ENCODE data around the gene ACTR3C.
A peak's percentile ranks its signal among the peaks of the same experiment; 100 is the strongest.

Gene ACTR3C

DNA sequence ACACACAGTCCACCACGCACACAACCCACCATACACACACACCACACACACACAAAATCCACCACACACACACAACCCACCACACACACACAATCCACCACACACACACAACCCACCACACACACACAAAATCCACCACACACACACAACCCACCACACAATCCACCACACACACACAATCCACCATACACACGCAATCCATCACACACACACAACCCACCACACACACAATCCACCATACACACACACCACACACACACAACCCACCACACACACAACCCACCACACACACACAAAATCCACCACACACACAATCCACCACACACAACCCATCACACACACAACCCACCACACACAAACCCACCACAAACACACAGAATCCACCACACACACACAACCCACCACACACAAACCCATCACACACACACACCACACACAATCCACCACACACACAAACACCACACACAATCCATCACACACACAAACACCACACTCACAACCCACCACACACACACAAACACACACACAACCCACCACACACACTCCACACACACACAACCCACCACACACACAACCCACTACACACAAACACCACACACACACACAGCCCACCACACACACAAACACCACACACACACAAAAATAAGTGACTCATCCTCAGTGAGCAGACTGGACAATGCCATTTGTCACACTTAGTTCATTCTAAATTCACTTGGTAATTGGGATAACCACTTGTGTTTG, 36.4 kb upstream of the ACTR3C start:
- DNase-seq, result no peak

DNA sequence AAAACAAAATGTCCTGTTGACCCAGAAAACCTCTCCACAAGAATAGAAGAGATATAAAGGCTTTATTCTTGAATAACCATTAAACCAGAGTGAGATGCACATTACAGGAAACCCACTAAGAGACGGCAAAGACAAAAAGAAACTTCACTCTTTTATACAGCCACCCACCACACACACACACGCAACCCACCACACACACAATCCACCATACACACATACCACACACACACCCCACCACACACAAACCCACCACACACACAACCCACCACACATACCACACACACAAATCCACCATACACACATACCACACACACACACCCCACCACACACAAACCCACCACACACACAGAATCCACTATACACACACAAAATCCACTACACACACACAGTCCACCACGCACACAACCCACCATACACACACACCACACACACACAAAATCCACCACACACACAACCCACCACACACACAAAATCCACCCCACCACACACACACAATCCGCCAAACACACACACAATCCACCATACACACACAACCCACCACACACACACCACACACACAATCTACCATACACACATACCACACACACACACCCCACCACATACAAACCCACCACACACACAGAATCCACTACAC, 35.8 kb upstream of the ACTR3C start:
- no peak for DNase-seq

DNA sequence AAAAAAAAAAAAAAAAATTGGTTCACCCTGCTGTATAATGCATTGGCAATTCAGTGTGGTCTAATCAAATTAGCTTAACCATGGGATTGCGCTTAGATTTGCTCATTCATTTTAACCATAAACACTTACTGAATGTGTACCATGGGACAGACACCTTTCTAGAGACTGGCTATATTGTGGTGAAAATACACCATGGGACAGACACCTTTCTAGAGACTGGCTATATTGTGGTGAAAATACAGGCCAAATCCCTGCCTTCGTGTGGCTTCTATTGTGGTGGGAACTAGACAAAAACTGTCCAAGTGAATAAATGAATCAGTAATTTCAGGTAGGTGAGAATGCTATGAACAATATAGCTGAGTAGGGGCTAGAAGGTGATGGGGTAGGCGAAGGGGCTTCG, 35.1 kb upstream of the ACTR3C start:
- no peak for DNase-seq

DNA sequence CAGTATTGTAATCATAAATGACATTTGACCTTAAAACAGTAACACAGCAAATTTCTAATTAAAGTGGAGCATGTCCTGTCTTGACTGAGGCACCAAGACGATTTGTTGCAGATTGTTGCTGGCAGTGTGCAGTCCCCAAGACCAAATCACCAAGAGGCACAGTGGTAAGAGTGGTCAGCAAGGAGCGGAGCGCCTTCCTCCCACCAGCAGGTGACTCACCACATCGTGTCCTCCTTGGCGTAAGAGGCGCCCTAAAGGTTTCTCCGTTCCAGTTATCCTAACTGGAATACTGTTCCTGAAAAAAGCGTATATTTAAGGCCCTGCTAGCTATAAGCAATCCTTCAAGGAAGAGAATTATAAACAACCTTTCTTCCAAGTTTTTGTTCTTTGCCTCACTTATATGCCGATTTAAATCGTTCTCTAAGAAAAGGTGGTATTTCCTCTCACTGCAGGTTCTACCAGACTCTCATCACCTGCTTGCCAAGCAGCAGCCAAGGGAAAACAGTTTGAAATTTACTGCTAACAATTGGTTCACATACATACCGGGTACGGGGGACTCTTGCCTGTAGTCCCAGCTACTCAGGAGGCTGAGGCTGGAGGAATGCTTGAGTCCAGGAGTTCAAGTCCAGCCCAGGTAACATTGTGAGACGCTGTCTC, 34.6 kb upstream of the ACTR3C start:
- no peak for DNase-seq

DNA sequence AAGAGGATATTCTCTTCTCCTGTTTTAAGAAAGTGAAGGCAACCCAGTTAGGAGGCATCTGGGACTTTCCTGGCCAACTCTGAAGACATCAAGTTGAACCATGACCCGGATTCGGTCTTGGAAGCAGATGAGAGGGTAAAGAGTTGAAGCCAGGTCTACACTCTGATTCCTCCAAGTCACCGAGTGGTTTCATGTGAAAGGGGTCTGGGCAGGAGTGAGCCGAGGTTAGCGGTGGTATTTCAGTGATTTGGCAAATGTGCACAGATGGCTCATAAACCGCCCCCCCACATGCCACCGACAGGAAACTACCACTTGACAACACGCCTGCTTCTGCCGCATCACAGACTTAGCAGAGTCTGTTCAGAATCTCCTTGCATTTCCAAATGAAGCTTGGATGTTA, 33.9 kb upstream of the ACTR3C start:
- no peak for DNase-seq

DNA sequence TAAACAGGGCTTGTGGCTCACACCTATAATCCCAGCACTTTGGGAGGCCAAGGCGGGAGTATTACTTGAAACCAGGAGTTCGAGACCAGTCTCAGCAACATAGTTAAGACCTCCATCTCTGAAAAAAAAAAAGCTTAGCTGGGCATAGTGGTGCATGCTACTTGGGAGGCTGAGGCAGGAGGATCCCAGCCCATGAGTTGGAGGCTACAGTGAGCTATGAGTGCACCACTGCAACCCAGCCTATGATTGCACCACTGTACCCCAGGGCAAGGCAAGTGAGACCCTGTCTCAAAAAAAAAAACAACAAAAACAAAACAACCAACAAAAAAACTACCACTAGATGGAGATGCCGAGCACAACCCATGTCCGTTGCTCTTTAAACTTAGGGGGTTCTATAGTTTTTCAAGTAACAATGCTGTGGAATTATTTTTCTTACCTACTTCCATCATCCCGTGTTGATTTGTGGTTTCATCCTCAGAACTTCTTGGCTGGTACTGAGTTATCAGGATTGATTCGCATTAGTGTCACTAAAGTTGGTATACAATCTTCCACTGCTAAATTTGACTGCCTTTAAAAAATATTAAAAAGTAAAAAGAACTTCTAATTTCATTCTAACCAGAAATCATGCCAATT, 33.0 kb upstream of the ACTR3C start:
- no peak for DNase-seq

DNA sequence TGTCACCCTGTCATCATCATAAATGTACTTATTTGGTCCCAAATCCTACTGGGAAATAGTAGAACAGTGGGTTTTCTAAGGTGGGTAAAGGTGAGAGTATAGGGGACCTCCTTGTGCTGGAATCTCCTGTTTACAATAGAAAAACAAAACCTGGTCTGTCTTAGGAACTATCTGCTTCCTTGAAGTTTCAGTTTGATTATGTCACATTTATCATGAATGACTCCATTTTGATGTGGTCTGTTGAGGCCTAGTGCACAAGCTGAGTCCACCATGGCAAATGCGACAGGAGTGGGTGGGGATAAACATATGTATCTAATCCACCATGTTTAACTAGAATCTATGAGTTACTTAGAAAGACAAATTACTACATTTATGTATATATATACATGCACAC, 32.3 kb upstream of the ACTR3C start:
- no peak for DNase-seq

DNA sequence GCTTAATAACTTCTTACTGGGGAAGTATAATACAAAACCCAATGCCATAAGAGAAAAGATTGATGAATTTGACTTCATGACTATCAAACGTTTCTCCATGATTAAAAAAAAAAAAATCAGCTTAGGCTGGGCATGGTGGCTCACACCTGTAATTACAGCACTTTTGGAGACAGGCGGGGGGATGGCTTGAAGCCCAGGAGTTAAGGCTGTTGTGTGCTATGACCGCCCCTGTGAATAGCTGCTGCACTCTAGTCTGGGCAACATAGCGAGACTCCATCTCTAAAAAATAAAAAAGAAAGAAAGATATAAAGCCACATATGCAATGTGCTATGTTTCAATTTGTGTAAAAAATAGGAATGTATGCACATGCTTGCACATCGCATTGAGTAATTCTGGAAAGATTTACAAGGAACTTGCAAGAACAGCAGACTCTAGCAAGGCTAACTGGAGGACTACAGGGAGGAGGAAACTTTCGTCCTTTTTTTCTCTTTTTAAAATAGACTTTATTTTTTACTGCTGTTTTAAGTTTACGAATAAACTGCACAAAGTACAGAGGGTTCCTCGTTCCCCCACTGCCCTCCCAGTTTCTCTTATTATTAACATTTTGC, 28.3 kb upstream of the ACTR3C start:
- DNase-seq, result no peak

DNA sequence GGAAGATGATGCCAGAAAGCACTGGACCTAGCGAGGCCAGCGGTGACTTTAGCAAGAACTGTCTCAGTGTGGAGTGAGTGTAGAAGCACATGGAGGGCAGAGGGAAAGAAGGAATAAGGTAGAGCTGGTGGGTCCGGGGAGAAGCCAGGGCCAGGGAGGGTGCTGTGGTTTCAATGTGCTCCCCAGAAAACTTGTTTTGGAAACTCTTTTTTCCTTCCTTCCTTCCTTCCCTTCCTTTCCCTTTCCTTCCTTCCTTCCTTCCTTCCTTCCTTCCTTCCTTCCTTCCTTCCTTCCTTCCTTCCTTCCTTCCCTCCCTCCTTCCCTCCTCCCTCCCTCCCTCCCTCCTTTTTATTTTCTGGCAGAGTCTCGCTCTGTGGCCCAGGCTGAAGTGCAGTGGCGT, 23.6 kb upstream of the ACTR3C start:
- no peak for DNase-seq

DNA sequence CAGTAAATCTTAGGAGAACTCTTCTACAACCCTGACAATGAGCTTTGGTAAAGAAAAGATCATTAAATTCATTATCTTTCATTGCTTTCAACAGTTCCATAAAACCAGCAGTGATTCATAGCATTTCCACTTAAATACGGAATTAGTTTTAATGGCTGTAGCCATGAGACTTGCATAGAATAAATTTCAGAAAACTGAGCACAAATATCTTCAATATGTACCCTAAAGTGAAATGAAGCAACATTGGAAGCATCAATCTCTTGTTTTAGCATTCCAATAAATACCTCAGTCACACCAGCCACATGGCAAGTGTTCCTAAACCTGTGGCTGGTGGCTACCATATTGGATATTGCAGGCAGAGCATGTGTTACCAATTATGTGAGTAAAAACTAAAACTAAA, 21.7 kb upstream of the ACTR3C start:
- no peak for DNase-seq

DNA sequence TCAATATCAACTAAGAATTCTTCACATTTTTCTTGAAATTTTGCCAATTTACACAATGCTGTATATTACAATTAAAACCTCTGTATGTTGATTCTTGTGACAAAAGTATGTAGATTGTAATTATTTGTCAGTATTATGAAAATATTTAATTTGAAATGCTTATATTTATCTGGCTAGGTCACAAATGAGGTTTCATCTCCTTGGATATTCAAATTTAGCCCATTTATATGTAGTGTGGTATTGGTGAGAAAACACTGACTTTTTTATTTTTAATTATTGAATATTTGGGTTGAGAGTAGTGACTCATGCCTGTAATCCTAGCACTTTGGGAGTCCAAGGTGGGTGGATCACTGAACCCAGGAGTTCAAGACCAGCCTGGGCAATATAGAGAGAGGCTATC, 21.0 kb upstream of the ACTR3C start:
- DNase-seq, result no peak

DNA sequence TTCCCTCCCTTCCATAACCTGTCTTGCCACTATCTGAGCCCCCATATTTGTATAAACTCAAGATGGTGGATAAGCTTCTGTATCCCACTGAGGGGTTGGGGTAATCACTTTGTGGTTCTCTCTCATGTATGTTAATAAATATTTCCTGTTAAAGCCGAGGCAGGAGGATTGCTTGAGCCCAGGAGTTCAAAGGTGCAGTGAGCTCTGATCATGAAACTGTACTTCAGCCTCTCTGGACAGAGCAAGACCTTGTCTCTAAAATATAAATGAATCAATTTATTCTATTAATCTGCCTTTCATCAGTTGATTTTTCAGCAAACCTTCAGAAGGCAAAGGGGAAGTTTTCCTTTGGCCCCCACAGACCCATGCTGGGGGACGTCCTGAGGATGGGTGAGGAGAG, 19.9 kb upstream of the ACTR3C start:
- DNase-seq, result no peak

DNA sequence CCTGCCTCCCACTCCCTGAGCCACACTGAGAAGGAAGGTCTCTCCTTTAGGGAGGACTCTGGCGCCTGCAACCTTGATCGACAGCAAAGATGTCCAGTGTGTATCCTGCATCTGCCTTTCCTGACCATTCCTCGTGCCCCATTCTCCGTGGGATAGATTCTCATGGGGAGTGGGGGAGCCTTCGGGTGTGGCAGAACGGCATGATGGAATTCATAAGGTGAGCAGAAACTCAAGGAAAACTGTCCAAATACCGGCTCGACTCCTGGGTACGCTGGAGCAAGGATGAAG, 18.7 kb upstream of the ACTR3C start:
- no peak for DNase-seq

DNA sequence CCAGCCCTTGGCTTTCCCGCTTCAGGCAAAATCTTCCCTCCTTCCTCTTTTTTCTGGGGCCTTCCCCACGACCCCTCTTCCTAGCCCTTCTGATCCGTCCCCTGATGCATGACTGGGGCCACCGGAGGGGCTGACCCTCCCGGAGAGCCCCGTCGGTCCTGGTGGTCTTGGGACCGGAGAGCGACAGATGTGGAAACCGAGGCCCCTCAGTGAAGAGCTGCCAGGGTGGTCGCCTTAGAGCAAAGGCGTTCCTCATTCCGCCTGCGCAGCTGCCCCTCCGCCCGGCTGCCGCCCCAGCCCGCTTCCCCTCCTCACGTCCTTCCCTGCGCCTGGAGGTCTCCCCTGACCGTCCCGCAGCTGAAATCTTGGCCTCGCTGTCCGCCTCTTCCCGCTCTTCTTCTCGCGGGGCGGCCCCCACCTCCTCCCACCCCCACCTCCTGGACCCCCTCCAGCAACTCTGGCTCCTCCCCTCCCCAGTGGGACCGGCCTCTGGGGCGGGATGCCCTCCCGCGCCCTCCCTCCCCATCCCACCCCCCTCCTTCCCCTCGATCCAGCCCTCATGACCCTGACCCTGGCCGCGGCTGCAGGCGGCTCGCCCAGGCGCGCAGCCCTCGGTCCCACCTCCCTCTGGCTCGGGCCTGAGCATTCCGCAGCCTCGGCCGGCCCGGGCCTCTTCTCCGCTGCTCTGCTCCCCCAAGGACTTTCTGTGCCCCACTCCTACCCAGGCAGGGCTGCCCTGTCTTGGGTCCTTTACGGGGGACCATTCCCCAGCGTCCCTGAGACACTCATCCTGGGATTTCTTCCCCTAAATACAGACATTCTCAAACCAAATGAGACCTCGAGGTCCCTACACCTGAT, 18.1 kb upstream of the ACTR3C start, which contains the start of gene RARRES2:
Gene RARRES2 (minus strand): TSS at position 367 of the 858 bp plus-strand sequence. CDS start 1,020 bp downstream, outside the sequence.
- DNase-seq, result peak; percentile 71

DNA sequence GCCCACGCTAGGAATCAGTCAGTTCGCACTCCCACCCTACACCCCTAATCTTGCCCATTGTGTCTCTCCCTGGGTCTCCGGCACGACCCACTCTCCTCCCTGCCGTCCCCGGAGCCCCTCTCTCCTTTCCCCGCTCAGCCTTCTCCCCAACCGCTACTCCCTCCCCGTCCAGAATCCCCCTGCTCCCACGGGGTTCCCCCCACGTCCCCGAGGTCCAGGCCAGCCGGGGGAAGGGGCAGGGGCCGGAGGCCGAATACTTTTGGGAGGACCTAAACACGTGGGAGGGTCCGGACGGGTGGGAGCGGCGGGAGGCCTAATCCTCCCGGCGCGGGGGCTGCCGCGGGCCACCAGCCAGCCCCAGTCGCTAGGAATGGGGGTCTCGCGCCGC, 17.5 kb upstream of the ACTR3C start:
- DNase-seq, result no peak

DNA sequence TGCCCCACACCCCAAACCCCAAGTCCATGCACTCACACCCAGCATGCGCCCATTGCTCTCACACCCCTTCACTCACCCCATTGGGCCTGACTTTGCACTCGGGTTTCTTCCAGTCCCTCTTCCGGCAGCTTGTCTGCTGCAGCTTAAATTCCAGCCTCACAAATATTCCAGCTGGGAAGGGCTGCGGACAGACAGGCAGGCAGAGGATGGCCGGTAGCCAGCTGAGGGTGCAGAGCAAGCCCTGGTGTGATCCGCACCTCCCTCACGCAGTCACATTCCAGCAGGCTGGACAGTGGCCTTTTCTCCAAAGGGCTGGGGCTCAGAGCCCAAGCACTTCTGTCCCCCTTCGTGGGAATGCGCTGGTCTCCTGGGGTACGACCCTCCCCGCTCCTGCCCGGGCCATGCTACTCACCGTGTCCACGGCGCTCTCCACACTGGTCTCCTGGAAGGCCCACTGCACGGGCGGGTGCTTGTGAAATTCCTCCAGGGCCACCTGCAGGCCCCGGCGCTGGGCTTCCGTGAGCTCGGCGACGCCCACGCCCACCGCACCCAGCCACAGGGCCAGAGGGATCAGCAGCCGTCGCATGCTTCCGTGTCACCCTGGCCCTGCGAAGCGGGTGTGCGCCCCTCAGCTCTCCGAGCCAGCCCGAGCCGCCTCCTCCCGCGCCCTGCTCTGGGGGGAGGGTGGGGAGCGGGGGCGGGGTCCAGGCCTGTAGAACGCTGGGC, 16.8 kb upstream of the ACTR3C start:
- DNase-seq, result peak; percentile 73

DNA sequence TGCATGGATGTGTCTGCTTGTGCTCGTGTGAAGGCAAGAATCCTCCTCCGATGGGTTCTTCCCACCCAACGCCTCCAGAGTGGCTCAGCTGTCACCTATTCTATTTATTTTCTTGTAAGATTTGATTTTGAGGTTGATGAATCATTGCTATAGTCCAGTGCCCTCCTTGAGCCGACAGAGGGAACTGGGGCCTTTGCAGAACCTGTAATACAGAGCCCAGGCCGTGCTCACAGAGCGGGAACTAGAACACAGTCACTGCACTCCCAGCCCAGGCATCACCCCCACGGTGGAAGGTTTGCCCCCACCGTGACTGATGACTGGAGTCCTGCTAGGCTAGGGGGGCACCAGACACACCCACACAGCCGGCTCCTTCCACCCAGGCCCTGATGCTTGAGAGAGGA, 16.1 kb upstream of the ACTR3C start:
- DNase-seq, result no peak

DNA sequence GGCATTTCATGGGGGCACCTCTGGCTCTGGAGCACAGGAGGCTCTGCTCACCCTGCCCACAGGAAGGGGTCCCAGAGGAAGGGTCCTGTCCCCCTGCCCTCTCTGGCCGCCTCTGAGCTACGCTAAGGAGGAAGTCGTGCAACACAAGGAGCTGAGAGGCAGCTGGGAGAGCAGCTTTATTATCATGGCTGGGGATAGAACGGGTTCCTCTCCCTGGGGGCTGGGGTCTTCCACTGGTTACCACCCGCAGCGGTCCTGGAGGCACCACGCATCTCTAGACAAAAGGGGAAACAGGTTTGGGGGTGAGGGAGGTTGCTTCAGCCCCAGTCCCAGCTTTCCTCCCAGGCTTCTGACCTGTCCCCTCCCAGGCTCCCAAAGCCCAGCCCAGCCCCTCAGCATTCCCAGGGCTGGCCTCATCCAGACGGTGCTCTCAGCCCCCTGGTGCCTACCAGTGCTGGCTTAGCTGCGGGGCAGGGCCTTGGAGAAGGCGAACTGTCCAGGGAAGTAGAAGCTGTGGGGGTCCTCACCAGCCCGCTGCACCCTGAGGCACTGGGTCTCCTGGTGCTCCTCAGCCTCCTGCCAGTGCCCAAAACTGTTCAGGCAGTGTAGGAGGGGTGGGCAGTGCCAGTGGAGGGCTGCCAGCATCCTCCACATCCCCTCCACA, 15.0 kb upstream of the ACTR3C start:
- DNase-seq, result no peak

DNA sequence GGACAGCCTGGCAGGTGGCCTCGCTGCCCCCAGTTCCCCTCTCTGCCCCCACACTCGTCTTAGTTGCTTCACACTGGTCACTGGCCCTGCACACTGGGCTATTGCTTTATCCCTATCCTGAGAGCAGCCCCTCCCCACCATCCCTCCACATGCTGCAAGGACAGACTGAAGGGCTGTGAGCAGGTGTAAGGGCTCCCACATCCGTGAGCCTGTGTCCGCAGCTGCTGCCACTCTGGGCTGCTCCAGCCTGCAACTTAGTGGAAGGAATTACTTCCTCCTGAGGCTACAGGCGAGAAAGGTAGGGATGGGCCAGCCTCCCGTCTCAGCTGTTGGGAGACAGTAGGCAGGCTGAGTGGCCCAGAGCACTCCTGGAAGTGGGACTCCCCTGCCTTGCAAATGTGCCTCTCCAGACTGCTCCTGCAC, 14.3 kb upstream of the ACTR3C start:
- DNase-seq, result no peak

DNA sequence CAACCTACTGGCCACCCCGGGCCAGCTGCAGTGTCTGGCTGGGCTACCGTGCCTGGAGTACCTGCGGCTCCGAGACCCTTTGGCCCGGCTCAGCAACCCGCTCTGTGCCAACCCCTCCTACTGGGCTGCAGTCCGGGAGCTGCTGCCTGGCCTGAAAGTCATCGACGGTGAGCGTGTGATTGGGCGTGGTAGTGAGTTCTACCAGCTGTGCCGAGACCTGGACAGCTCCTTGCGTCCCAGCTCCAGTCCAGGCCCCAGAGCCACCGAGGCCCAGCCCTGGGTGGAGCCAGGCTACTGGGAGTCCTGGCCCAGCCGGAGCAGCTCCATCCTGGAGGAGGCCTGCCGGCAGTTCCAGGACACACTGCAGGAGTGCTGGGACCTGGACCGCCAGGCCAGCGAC, 13.8 kb upstream of the ACTR3C start:
- DNase-seq, result no peak

DNA sequence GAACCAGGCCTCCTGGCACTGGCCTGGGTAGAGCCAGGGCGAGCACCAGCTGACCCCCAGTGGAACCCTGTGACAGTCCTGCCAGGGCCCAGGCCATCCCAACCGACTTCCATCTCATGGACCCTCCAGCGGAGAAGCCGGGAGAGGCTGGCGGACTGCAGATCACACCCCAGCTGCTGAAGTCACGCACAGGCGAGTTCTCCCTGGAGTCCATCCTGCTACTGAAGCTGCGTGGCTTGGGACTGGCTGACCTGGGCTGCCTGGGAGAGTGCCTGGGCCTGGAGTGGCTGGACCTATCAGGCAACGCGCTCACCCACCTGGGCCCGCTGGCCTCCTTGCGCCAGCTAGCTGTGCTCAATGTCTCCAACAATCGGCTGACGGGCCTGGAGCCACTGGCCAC, 13.4 kb upstream of the ACTR3C start:
- no peak for DNase-seq

Measured in right kidney (tissue), 1 donor.